ENCODE measurements around the gene INTS12. TPM values are rescaled to one million over a fixed set of nuclear protein-coding genes. Genes with fewer than 3 reads are reported as not detected.
"Not testable (repeated sequence)": the region's sequence is repeated elsewhere in the genome, so short reads cannot be mapped to it uniquely, and the experiment has no call there.

INTS12 gene
- total RNA-seq, 1 experiment from 2014 or later = 13.9 TPM

- Histone ChIP-seq H3K9me3 (ENCODE audit: control insufficient read depth, insufficient read depth, low read depth, low read length) (peaks cover 7% of the 10 kb centered on the region; the same call in 1 of the 2 replicates), H3K27ac (ENCODE audit: low read length) (no peak overlapping the region), H3K27me3 (ENCODE audit: control insufficient read depth, insufficient read depth, low read length) (no peaks in the 10 kb centered on the region), H3K4me3 (ENCODE audit: low read depth in 2 of 2, low read length in 2 of 2) (no peak overlapping the region), H3K36me3 (ENCODE audit: control insufficient read depth, insufficient read depth, low read length) (no peaks in the 10 kb centered on the region), H3K4me1 (ENCODE audit: control insufficient read depth, insufficient read depth, low read length) (no peaks in the 10 kb centered on the region)
- CTCF ChIA-PET = no interaction called here
- intact Hi-C loops (cut with micrococcal nuclease; ENCODE audit: unreplicated experiment) (no loop called here), in situ Hi-C loops (cut with HindIII; ENCODE audit: low pct_unique_long_range_greater_than_20kb, low sequenced_read_pairs) (no loop called here)
- POLR2A ChIA-PET = no interaction called here
- ATAC-seq = no peak
- no TSS peak for BruUV-seq (replicated peaks)
- TF ChIP-seq SIN3A (IDR thresholded peaks at IDR 0.05; ENCODE audit: borderline replicate concordance, insufficient read depth, low read depth, low read length) (no peak), CTCF (IDR thresholded peaks at IDR 0.05) (no peak)
- DNase-seq (ENCODE audit: low read depth, low spot score) = no peak
Measured at GRCh38 chr4:105741548-105741947, 33.1 kb upstream of the INTS12 start.

GRCh38 chr4:105735217-105735616, 26.7 kb upstream of the INTS12 start:
- POLR2A ChIA-PET; H3K36me3 ChIP-seq (ENCODE audit: control insufficient read depth, insufficient read depth, low read length): not testable (repeated sequence)

GRCh38 chr4:105729895-105730294, 21.4 kb upstream of the INTS12 start:
- H3K27ac ChIP-seq (ENCODE audit: low read length); H3K27me3 ChIP-seq (ENCODE audit: control insufficient read depth, insufficient read depth, low read length); POLR2A ChIA-PET; intact Hi-C loops (cut with micrococcal nuclease; ENCODE audit: unreplicated experiment); H3K4me1 ChIP-seq (ENCODE audit: control insufficient read depth, insufficient read depth, low read length); H3K36me3 ChIP-seq (ENCODE audit: control insufficient read depth, insufficient read depth, low read length); ATAC-seq; BruUV-seq (replicated peaks); DNase-seq (ENCODE audit: low read depth, low spot score); CTCF ChIA-PET; H3K4me3 ChIP-seq (ENCODE audit: low read depth in 2 of 2, low read length in 2 of 2); H3K9me3 ChIP-seq (ENCODE audit: control insufficient read depth, insufficient read depth, low read depth, low read length); in situ Hi-C loops (cut with HindIII; ENCODE audit: low pct_unique_long_range_greater_than_20kb, low sequenced_read_pairs): not testable (repeated sequence)

More at GRCh38 chr4:105735217-105735616, 26.7 kb upstream of the INTS12 start:
- H3K4me1 ChIP-seq (ENCODE audit: control insufficient read depth, insufficient read depth, low read length); in situ Hi-C loops (cut with HindIII; ENCODE audit: low pct_unique_long_range_greater_than_20kb, low sequenced_read_pairs); DNase-seq (ENCODE audit: low read depth, low spot score); intact Hi-C loops (cut with micrococcal nuclease; ENCODE audit: unreplicated experiment); ATAC-seq; H3K9me3 ChIP-seq (ENCODE audit: control insufficient read depth, insufficient read depth, low read depth, low read length); BruUV-seq (replicated peaks); CTCF ChIA-PET; H3K27me3 ChIP-seq (ENCODE audit: control insufficient read depth, insufficient read depth, low read length); H3K27ac ChIP-seq (ENCODE audit: low read length); H3K4me3 ChIP-seq (ENCODE audit: low read depth in 2 of 2, low read length in 2 of 2): not testable (repeated sequence)

- ChIA-PET POLR2A (no interaction called here), CTCF (no interaction called here)
- in situ Hi-C loops (cut with HindIII; ENCODE audit: low pct_unique_long_range_greater_than_20kb, low sequenced_read_pairs) (no loop called here), intact Hi-C loops (cut with micrococcal nuclease; ENCODE audit: unreplicated experiment) (no loop called here)
- Histone ChIP-seq H3K4me1 (ENCODE audit: control insufficient read depth, insufficient read depth, low read length) (no peaks in the 10 kb centered on the region), H3K27me3 (ENCODE audit: control insufficient read depth, insufficient read depth, low read length) (no peaks in the 10 kb centered on the region), H3K36me3 (ENCODE audit: control insufficient read depth, insufficient read depth, low read length) (no peaks in the 10 kb centered on the region; the same call in 1 of the 2 replicates), H3K27ac (ENCODE audit: low read length) (no peak overlapping the region), H3K9me3 (ENCODE audit: control insufficient read depth, insufficient read depth, low read depth, low read length) (no peaks in the 10 kb centered on the region), H3K4me3 (ENCODE audit: low read depth in 2 of 2, low read length in 2 of 2) (no peak overlapping the region)
- BruUV-seq (replicated peaks) = no TSS peak
- DNase-seq (ENCODE audit: low read depth, low spot score) = no peak
- ATAC-seq = no peak
- TF ChIP-seq CTCF (IDR thresholded peaks at IDR 0.05) (no peak), POLR2AphosphoS5 (IDR thresholded peaks at IDR 0.05; ENCODE audit: low read depth, low read length) (no peak), TCF7L2 (IDR thresholded peaks at IDR 0.05; ENCODE audit: low read depth, low read length) (no peak), REST (IDR thresholded peaks at IDR 0.05; ENCODE audit: insufficient read depth in 1 of 2, low read depth in 2 of 2, low read length in 1 of 2) (no peak), SIN3A (IDR thresholded peaks at IDR 0.05; ENCODE audit: borderline replicate concordance, insufficient read depth, low read depth, low read length) (no peak)
Measured at GRCh38 chr4:105725623-105726022, 17.1 kb upstream of the INTS12 start.

Measured in Panc1 (cell line).